HG03108 (cell line): Measurements from ENCODE around the gene SIX1.
A peak's percentile ranks its signal among the peaks of the same experiment; 100 is the strongest.

ENCODE experiments used
- ATAC-seq: cut with Tn5 transposase; IDR thresholded peaks from one replicate; pipeline ENCODE4 v1.9.1; 2021; ENCODE audit warnings: moderate library complexity; ENCODE audit not compliant: unreplicated experiment

SIX1 gene

DNA sequence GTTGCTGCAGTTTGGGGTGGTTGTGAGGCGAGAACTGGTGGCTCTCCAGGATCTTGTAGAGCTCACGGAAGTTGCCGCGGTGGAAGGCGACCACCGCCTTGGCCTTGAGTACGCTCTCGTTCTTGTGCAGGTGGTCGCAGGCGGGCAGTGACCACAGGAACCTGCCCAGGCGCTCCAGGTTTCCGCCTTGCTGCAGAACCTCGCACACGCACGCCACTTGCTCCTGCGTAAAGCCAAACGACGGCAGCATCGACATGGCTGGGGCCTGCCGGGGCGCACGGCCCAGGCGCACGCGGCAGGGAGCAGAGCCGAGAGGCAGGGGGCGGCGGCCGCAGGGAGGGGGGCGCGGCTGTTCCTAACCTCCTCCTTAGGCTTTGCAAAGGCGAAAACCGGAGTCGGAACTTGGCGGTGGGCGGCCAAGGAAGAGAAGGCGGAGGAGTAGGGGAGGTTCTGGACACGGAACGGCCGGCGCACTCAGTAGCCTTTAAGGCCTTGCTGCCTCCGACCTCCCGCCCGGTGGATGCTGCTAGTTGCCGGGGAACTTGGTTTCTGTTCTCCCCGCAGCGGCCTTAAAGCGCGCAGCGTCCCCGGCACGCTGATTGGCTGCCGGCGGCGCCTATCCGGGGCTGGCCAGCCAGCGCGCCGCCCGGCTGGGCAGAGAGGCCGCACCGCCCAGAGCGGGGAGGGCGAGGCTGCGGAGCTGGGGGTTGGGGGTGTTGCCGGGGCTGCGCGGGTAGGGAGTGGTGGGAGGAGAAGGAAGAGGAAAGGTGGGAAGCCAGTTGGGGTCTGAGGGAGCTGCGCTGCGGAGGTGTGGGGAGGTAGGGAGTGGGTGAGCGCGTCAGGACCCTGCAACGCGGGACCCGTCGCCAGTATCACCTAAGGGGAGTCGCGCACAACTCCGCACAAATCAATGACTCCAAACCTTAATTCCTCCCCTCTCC is at the start of gene SIX1:
TSS of gene SIX1 (minus strand) at position 544 of the 941 bp plus-strand sequence. CDS start at position 256, 288 bp downstream.
- no peak for ATAC-seq

DNA sequence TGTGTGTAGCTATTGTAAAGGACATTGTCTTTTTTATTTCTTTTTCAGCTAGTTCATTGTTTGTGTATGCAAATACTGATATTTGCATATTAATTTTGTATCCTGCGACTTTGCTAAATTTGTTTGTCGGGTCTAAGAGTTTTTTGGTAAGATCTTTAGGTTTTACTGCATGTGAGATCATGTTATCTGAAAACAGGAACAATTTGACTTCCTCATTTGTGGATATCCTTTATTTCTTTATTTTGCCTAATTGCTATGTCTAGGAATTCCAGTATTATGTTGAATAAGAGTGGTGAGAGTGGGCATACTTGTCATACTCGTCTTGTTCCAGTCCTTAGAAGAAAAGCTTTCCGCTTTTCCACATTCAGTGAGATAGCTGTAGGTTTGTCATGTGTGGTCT is 46.0 kb upstream of the SIX1 start:
- ATAC-seq = no peak

DNA sequence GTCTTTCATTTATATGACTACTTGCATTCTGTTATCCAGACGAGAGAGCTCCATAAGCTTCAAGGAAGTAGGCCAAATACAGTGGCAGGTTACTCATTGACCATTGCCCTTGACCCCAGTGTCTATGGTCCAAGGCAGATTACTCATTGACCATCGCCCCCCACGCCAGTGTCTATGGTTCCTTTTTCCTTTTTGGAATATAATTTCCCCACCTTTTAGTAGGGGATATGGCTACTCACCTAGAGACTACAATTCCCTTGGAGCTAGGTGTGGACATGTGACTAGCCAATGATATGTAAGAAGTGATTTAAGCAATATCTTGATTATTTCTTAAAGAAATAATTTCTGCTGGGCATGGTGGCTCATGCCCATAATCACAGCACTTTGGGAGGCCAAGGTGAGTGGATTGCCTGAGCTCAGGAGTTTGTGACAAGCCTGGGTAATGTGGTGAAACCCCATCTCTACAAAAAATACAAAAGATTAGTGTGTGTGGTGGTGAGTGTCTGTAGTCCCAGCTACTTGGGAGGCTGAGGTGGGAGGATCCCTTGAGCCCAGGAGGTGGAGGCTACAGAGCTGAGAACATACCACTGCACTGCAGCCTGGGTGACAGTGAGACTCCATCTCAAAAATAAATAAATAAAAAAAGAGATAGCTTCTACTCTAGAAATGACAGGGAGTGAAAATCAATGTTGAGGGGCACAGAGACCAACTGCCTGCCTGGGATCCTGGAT is 42.3 kb upstream of the SIX1 start:
- ATAC-seq = no peak

DNA sequence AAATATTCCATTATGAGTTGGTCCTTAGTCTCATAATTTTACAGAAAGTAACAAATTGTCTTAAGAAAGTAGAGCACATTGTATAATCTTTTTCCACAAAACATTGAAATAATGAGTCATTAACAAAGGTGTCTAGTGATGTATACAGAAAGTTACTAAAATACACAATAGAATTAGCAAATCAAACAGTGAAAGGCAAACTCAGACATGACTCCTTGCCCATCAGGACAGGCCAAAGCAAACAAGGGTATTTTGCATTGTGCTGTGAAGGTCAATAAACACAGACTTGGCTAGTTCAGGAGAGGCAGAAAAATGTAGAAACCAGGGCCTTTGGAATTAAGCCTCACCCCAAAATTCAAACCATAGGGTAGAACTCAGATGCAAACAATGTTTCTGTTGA is 37.6 kb upstream of the SIX1 start:
- no peak for ATAC-seq

DNA sequence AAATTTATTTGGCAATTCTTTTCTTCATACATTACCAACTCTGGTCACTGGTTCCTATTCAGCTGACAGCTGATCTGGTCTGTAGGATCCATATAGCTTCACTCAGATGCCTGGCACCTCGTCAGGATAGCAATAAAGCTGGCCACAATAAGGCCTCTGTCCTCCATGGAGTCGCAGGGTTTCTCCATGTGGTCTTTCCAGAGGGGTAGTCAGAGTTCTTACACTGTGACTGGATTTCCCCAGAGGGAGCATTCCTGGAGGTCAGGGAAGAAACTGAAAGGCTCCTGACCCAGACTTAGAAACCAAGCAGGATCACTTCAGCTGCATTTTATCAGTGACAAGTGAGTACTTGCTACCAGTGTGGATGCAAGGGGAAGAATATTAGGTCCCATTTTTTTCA is 34.9 kb upstream of the SIX1 start:
- no peak for ATAC-seq

DNA sequence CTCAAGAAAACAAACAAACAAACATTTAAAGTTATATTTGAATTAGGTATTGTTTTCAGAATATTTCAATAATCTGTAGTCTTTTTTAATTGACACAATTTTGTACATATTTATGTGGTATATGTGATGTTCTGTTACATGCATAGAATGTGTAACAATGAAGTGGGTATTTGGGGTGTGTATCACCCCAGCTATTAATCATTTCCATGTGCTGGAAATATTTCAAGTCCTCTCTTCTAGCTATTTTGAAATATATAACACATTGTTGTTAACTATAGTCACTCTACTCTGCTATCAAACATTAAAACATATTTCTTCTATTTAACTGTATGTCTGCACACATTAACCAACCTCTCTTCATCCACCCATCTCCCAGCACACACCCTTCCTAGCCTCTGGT is 32.0 kb upstream of the SIX1 start:
- no peak for ATAC-seq

DNA sequence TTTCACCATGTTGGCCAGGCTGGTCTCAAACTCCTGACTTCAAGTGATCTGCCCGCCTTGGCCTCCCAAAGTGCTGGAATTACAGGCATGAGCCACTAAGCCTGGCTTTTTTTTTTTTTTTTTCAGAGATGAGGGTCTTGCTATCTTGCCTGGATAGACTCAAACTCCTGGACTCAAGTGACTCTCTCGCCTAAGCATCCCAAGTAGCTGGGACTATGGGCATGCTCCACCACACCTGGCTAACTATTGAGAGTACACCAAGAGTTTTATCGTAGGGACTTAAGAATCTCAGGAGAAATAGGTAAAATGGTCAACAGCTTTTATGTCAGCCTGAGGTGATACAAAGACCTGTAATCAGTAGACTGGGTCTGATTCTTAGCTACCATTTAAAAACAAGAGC is 31.2 kb upstream of the SIX1 start:
- no peak for ATAC-seq

DNA sequence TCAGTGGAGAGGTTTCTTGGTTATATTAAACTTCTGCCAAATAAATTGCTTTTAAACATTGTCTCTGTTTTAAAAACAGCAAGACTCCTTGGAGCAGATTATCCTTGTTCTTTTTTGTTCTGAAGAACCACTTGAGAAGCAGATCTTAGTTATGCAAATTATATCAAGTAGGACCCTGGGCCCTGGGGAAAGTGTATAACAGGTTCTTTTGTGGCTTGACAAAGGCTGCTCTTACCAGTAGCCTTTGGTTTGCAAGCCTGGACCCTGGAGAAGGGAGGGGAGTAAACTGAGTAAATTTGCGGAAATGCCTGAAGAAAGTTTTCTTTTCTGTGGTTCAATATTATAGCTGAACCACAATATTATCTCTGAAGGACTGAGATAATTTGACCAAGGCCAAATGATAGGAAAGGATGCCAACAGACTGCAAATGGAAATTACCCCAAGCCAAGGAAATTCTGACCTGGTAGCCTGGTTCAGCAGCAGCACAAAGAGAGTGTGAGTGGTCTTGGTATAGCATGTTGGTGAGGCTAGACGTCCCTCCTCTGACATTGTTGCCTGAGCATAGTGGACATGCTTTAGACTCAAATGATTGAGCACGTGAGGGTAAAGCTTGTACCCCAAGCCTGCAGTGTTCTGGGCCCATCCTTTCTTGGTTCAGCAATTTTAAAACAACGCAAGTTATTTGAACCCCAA is 30.4 kb upstream of the SIX1 start:
- ATAC-seq = no peak

DNA sequence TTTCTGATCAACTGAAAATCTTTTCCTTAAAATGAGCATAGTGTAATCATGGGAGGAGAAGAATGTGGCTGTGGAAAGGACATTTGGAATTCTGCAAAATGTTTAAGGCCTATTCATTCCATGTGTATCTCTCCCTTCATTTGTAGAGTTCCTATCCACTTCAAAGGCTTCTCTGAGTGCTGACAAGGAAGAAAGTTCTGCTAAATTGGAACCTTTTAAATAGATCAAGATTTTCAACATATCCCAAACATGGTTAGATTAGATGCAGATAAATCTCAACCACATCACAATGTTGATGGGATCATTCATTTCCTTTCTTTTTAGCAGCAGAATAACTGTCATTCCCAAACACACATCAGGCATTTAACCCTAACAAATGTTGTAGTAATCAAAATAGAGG is 28.4 kb upstream of the SIX1 start:
- no peak for ATAC-seq

DNA sequence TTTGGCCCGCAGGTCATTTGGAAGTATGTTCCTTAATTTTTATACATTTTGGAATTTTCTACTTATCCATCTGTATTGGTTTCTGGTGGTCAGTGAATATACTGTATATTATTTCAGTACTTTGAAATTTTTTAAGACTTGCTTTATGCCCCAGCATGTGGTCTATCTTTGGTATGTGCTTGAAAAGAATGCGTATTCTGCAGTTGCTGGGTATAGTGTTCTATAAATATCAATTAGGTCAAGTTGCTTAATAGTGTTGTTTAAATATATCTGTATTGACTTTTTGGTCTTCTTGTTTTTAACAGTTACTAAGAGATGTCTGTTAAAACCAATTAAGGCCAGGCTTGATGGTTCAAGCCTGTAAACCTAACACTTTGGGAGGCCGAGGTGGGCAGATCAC is 21.7 kb upstream of the SIX1 start:
- ATAC-seq = no peak

DNA sequence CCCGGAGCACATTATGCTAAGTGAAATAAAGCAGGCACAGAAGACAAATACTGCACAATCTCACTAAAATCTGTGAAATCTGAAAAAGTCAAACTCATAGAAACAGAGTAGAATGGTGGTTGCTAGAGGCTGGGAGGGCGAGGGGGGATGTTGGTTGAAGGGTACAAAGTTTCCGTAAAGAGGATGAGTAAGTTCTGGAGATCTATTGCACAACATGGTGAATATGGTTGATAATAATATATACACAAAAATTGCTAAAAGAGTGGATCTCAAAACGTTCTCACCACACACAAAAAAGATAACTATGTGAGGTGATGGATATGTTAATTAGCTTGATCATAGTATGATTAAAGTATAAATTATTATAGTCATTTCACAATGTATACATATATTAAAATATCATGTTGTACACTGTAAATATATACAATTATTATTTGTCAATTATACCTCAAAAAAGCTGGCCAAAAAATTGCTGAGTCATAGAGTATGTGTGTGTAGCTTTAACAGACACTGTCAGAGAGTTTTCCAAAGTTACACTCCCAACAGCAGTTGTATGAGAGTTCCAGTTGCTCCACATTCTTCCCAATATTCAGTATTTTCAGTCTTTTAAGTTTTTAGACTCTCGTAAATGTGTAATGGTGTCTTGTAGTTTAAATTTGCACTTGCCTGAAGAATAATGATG is 19.3 kb upstream of the SIX1 start:
- no peak for ATAC-seq

DNA sequence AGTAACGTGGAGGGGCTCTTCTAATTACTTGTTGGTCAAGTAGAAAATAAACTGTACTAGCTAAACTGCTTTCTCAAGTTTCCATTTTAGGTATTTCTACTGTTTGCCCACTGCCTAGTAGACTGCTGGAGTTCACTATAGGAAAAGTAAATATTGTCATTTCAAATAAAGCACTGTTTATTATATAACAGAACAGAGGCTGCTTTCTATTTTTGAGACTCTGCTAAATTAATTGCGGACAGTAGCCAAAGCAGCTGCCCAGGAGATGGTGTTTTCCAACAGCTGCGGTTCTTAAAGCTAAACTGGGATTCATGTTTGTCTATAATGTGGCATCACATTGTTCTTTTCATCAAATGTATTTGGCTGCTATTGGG is 15.9 kb upstream of the SIX1 start:
- no peak for ATAC-seq

DNA sequence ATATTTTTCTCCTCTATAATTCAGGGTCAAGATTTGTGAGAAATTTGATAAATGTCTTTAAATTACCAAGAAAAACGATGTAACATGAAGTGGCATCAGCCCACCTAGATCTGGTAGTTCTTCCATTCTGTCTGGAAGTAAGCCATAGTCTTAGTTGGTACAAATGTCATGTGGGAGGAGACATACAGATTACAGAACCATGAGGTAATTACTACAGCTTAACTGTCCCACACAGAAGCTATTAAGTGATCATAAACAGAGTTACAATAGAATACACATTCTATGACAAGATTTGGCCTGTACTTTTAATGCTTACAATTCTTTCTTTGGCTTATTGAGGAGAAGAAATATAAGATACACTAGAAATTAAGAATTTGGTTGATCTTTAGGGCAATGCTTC is 13.7 kb upstream of the SIX1 start:
- ATAC-seq = no peak

DNA sequence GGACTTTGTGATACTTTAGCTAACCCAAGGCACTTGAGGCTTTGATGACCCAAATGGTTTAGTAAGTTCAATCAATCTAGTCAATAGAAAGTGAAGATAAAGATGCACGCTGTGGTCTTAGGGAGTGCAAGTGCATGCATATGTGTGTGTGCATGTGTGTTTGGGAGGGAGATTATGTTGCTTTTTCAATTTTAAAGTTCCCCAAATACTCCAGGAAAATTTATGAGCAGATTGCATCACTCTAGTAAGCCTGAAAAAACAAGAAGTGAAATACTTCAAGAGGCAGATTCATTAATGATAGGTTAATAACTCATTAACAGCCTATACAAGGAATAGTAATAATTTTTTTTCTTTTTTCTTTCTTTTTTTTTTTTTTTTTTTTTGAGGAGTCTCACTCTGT is 12.4 kb upstream of the SIX1 start:
- ATAC-seq = no peak

DNA sequence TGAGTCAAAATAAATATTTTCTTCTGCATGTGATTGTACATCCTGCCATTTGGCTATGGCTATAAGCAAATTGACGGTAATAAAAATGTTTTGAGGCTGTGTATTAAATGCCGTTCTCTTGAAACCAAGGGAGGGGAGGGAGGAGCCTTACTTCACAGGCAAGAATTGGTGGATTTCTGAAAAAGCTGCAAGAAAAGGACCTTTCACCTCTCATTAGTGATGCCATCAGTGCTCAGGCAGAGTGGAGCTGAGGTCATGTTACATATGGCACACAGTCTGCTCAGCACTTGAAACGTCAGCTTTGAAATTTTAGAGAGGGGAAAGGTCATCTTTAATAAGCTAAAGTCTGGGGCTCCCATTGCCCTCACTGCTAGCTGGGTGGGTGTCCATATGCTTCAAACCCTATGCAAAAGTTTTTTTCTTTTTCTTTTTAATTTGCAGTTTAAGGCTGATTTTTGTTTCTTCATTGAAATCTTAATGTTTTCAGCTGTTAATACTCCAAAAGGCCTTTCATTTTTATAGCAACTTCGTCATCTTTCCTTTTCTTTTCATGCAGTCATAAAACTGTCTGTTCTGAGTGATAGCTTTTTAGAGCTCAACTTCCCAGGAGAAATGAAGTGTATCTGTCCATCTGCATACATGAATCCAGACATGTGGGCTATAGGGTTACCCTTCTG is 9.8 kb upstream of the SIX1 start:
- ATAC-seq = no peak

DNA sequence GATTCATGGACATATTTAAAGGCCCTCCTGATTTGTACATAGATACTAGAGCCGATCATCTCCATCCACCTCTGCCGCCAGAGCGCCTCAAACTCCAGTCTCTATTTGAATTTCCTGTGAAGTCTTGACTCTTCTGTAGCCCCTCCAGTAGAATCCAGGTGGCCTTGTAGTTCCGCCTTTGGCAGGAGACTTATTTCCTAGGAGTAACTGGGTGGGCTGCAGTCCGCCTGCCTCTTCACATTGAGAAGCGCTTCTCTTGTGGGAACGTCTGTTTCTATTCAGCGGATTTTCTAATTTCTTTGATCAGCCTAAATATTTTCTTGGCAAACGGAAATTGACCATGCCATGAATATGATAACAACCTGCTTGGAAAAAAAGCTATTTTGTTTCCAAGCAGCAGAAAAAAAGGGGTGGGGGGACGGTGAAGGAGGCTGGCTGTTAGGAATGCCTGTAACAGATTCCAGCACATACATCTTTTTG is 9.0 kb upstream of the SIX1 start:
- no peak for ATAC-seq

DNA sequence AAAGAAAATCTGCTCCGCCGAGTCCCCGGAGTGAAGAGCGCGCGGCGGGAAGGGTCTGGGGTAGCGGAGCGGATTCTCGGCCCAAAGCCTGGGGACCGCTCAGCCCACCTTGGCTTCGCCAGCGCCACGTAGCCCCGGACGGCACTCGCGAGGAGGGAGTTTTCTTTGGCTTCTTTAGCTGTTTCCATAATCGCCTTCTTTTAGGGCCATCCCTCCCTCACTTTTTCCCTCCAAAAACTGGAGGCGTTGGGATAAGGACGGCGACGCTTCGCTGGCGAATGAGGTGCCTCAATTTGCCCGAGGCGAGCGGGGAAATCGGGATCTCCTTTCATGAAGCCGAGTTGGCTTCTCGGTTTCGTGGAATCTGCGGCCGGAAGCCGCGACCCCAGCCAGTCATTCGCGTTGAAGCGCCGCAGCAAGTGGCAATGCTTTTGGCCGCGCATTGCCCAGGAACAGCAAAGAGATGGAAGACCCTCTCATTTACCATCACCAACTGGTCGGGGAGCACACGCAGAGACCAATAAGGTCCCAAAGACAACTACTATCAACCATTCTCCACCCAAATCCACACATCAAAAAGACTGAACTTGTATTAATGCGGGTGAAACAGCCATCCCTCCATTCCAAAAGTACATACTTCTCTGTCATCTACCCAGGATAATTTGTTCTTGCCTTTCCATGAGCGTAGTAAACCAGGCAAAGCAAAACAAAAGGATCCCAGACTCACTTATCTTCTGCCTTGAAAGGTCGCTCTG is 8.4 kb upstream of the SIX1 start:
- no peak for ATAC-seq

DNA sequence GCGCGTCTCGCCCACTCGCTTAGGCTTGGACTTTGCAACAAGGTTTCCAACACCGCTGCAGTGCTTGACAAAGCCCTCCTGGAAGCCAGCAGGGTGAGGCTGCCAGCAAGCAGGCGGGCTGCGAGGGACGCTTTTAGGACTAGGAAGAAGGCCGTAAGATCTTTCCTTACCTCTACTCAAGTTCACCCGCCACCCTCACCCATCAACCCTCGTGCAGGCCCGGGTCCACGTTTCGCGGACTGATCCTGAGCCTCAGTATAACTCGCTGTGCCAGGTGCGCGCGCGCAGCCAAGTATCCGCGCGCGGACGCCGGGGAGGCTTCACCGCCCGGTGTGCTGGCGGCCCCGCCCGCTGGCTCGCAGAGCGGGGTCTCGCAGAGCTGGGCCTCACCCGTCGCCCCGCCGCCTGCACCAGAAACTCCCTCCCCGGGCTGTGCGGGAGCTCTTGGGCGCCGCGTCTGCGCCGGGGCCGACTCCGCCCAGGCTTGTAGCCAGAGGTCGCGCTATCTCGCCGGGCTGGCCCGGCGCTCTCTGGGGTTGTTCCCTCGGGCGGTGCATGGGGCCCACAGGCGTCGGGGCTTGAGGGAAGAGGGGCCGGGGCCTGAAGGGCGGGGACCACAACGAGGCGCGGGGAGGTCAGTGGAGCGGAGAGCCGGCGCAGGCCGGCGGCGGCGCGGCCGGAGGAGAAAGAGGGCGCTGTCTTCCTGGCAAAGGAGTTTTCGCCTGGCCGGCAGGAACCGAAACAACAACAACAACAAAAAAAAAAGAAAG is 7.6 kb upstream of the SIX1 start:
- peak; percentile 88 for ATAC-seq
